Measurements from ENCODE around the gene MFSD6L.
A peak's percentile ranks its signal among the peaks of the same experiment; 100 is the strongest.

MFSD6L gene

DNA sequence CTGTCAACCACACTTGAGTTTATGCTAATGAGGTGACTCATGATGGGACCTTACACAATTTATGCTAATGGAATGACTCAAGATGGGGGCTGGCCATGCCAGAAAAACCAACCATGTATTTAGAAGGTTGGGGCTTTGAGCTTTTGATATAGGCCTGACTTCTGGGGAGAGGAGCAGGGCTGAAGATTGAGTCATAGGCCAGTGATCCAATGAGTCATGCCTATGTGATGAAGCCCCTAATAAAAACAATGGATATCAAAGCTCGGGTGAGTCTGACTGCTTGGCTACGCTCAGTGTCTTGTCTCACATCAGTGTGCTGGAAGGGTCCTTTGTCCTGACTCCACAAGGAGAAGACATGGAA is 7.3 kb downstream of the MFSD6L start:
- no peak for DNase-seq (ENCODE audit: low read depth)

DNA sequence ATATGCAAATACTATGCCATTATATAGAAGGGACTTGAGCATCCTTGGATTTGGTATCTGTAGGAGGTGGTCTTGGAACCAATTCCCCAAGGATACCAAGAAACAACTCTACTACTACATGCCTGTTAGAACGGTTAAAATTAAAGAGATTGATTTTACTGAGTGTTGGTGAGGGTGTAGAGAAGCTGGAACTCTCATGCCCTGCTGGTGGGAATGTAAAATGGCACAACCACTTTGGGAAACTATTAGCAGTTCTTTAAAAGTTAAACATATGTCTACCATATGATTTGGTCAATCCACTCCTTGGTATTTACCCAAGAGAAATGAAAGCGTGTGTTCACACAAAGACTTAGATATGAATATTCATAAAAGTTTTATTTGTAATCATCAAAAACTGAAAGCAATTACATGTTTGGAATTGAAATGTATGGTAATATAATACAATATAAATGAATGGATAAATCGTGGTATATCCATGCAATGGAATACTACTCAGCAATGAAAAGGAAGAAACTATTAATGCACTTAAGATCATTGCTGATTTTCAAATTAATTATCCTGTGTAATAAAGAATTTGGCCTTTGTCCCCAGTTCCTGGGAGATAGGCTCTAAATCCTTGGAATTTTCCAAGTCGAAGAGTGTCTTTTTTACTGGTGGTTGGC is 7.8 kb downstream of the MFSD6L start:
- DNase-seq (ENCODE audit: low read depth): no peak

DNA sequence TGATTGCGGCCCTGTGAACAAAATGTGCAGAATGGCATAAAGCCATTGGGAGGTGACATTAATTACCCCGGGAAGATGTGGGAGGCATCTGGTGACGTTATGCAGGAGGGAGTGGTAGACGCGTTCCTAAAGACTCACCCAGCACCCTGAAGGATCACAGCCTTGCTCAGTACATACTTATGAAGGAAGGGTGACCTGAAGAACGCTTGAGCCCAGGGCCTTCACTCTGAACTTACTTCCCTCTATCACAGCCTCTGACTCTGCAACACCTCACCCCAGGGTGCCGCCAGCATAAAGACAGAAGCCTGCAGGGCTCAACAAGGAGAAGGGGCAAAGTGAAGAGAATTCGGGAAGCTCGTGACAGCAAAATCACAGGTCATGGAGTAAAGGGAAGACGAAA is 9.4 kb downstream of the MFSD6L start:
- no peak for DNase-seq (ENCODE audit: low read depth)

DNA sequence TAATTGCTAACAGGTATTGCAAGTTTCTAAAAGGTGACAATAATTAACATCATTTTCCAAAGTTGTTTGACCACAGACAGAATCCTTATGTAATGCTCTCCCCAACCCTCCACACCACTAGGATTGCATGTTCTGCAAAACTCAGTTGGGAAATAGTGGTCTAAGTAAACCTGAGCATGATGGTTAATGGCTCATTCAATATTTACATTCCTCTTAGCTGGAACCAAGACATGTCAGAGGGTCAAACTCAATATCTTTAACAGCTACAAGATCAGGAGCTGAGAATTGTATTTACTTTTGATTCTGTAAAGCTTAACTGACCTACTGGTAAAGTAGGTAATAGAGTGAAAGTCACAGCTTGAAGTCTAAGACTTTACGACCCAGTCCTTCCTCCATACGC is 10.2 kb downstream of the MFSD6L start:
- DNase-seq (ENCODE audit: low read depth): no peak

DNA sequence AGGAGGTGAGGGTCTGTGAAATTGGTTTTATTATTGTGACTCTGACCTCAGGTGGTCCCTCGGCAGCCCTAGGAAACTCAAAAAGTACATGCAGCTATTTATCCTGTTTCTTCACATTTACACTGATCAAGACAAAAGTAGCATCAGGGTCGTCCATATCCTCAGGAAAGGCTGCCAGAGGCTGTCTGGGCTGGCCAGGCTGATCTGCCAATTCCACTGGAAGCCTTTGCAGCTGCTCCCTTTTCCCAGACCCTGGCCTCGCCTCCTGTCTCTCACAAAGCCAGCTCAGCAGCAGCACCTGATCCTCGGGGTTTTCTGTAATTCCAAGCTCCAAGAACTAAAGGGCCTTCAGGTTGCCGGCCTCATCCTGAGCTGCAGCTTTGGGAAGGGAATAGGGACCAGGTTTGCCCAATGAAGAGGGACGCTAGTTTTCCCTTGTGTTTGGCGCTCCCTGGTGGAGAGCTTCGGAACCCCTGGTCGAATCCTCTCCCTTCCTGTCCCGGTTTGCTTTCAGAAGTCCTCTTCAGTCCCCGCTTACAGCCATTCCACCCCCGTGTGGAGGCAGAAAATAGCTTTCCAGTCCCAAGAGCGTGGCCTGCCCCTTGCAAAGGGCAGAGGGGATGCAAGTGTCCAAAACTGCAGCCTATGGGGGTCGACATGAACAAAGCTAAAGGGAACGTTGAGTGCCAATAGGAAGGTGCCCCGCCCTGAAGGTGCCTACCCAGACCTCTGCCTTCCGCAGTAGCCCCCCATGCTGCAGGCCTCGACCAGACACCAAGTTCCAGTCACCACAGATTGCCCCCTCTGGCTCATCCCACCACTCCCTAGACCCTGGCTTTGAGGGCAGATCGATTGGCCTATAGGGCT is 13.4 kb downstream of the MFSD6L start:
- DNase-seq (ENCODE audit: low read depth): peak; percentile 36

DNA sequence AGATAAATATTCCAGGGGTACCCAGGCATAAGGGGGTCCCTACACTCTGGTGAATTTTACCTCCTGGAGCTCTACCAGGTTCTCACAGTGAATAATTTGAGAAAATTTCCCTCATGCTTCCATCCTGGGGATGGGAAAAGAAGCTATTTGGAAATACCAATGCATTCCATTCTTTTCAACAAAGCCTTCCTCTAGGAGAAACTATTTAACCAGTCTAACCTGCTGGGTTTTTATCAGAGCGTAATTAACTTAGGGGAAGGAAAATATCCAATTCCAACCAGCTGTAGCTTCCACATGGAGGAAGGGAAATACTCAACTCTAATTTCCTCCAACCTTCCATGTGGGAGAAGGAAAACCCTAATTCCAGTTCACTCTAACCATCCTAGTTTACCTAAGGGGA is 17.0 kb downstream of the MFSD6L start:
- no peak for DNase-seq (ENCODE audit: low read depth)

DNA sequence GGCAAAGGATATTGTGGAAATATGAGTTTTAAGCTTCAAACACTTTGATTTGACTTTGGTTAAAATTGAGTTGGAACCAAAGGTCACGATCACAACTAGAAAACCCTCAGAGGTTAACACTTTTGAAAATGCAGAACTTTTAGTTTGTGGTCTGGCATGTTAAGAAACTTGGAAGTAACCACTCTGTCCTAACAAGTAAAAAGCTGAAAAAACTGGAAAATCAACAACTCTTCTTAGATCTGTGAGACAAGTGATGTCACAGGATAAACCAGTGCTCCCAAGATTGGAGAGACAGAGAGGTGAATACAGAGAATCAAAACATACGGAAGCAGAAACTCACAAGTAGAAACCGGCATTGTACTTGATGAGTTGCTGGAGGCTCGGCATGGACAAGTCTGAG is 17.4 kb downstream of the MFSD6L start:
- DNase-seq (ENCODE audit: low read depth): no peak

DNA sequence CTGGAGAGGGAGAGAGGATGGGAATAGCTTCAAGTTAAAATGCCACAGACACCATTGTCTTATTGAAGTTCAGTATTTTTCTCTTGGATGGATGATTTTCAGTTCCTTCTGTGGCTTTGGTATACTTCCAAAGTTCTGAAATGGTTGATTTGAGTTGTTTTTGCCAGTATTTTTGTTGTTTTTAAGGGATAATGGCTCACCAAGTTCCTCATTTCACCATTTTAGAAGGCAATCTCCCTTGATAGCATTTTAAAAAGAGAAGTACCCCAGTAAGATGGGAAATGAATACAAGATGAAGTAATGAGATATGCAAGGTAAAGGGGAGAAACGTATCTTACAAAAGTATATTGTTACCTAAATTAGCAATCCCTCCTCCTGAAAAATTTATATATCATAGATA is 22.3 kb downstream of the MFSD6L start:
- no peak for DNase-seq (ENCODE audit: low read depth)

DNA sequence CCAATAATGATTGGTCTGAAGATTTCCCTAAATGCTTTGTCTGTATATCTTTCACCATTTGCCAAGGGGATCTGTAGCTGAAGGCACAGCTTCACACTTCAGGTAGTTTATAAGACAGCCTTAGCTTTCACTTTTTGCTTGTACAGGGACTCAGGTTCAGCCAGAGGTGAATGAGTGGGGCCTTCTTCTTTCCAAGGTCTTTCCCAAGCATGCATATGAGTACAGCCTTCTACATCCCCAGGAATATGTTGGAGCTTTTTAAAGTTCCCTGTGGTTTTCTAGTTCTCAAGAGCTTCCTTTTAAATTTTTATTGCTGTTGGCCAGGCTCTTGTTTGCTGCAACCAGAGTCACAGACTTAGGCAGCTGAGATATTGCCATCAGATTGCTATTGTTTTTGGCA is 22.9 kb downstream of the MFSD6L start:
- DNase-seq (ENCODE audit: low read depth): no peak

DNA sequence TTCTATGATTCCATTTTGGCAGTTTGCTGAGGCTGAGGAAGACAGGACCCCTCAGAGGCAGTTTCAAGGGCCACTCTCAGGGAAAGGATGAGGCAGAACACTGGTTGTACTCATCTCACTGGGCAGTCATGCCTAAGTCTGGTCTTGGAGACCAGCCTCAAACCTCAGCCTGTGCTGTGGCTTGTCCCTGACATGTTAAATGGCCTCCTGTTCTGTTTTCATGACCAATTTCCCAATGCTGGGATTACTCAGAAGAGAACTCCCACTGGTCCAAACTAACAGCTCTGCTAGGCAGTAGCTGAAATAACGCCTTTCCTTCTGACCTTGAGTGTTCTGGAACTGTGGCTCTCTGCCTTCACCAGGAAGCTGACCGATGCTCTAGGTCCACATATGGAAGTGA is 32.4 kb downstream of the MFSD6L start:
- DNase-seq (ENCODE audit: low read depth): no peak

DNA sequence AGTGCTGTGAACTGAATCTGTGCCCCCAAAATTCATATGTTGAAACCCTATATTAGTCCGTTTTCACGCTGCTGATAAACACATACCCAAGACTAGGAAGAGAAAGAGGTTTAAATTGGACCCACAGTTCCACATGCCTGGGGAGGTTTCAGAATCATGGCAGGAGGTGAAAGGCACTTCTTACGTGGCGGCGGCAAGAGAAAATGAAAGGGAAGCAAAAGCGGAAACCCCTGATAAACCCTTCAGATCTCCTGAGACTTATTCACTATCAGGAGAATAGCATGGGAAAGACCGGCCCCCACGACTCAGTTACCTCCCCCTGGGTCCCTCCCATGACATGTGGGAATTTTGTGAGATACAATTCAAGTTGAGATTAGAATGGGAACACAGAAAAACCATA is 37.2 kb downstream of the MFSD6L start:
- DNase-seq (ENCODE audit: low read depth): no peak

DNA sequence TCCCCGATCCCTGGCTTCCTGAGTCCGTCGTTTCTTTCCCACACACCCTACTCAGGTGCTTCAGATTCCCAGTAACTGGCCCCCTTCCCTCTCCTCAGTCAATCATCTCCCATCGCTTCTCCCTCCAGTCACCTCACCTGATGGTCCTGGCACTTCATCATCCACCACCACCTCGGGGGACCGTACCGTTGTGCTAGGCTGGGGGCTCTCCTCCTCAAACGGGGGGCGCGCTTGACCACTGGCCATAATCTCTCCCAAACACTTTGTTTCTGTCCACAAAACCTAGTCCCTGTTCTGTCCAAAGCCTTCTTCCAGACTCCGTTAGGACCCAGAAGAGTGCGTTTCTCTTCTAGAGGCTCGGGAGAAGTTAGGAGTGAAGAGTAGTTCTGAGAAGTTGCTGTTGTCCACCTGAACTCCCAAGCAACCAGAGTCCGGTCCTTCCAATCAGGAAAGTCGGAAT is 41.0 kb downstream of the MFSD6L start, which contains the start of gene SPDYE4:
Gene SPDYE4, minus strand, starts transcription at position 410 of the 460 bp plus-strand sequence. Its CDS starts 164 bp downstream, at position 246.
- no peak for DNase-seq (ENCODE audit: low read depth)

DNA sequence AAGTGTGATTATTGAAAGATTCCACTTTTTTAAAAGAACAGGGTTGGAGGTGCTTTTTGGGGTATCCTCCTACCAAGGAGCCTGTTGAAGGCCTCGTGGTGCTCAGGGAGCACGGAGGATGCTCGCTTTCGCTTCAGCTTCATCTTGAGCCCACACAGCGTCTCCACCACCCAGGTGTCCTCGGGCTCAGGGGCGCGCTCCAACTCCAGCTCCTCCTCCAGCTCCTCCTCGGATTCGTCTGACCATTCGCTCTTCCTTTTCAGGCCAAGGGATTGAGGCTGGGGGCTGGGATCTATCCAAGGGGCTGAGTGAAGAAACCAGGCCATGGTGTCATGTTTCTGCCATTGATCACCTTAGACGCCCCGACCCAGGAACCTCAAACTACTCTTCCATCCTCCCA is 42.0 kb downstream of the MFSD6L start:
- no peak for DNase-seq (ENCODE audit: low read depth)

DNA sequence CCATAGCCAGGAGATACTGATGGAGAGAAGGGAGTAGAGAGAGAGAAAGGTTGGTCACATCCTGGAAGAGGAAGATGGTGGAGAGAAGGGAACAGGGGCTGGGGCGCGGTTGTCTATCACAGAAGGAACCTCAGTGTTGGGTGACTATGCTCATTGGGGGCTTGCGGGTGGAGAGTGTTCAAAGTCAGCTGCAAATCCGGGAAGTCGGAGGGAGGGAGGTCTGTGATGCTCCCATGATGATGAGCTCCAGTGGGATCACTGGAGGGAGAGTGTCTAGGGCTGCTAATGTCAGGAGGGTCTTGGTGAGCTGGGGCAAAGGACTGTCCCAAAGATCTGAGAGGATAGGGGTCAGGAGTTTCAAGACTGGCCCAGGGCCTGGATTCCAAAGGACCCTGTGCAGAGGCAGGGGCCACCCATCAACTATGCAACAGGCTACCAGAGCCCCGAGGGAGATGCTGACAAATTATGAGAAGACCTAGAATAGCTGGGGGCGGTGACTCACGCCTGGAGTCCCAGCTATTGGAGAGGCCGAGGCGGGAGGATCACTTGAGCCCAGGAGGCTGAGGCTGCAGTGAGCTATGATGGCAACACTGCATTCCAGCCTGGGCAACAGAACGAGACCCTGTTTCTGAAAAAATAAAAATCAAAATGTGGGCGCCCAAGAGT is 43.4 kb downstream of the MFSD6L start:
- no peak for DNase-seq (ENCODE audit: low read depth)

DNA sequence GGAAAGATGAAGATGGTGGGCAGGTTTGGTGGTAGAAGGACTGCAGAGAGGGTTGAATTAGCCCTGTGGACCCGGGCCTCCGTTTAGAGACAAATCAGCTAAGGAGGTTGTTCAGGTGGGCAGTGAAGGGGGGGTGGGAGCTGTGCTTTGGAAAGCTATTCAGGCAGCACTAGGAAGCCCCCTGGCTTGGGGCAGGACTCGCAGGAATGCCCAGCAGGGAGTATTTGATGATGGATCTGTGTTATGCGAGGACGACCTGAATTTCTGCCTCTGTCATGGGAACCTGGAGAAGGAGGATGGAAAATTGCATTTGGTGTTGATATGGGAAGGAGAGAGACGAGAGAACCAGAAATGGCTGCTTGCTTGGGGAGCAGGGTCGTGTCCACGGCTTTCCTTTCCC is 44.3 kb downstream of the MFSD6L start:
- DNase-seq (ENCODE audit: low read depth): no peak

DNA sequence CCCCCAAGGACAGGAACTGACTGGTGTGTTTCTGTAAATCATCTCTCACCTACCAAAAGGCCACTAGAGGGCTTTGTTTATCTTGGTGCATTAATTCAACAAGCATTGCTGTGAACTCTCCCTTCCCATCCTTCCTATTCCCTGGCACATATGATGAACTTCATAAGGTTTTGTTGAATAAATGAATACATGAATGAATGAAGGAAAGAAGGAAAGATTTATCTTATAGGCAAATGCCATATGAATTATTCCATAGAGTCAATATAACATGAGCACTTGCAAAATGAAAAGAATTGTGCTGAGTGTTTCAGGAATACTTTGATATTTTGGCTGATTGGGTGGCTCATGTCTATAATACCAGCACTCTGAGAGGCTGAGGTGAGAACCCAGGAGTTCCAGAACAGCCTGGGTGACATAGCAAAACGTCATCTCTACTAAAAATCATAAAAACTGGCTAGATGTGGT is 45.2 kb downstream of the MFSD6L start:
- DNase-seq (ENCODE audit: low read depth): no peak

DNA sequence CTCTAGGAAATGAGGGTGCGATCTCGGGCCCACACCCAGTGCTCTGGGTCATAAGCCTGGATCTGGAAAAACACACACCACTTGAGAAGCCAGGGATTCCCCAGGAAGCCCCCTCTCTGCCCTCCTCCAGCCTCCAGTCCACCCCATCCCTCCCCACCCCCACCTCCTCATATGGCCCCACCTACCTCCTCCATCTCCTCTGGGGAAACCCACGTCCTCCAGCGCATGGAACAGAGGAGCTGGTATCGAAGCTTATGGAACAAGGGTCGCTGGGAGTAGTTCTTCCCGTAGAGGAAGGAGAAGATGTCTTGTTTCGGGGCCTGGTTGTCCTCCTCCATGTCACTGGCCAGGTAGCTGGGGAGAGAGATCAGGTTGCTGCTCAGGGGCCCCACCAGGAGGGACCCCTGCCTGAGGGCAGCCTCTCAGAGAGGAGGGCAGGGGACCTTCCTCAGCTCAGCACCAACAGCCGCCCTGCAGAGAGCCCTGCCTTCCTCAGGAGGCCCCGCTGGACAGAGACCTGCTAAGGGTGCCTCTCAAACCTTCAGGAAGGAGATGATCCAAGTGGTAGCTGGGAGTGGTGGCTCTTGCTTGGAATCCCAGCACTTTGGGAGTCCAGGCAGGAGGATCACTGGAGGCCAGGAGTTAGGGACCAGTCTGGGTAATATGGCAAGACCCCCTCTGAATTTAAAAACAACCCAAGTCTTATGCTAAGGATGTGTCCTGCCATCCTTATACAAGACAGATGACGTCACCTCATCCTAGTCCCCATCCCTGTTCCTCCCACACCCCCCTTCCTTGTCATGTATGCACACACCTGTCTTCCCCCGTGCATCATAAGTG is 45.8 kb downstream of the MFSD6L start:
- DNase-seq (ENCODE audit: low read depth): no peak

DNA sequence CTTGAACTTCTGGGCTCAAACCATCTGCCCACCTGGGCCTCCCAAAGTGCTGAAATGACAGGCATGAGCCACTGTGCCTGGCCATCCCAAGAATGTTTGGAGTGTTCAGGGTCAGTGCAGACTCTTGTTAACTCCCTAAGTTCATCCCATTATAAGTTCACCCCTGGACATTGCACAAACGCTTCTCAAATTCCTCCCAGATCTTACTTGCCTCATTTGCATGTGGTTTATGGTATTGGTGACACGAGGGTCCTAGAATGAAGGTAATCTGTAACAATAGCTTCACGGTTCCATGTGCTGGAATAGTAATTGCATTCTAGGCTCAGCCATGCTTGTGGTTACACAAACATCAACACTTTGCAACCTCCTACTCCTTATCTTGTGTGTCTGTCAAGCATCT is 49.5 kb downstream of the MFSD6L start:
- DNase-seq (ENCODE audit: low read depth): no peak

DNA sequence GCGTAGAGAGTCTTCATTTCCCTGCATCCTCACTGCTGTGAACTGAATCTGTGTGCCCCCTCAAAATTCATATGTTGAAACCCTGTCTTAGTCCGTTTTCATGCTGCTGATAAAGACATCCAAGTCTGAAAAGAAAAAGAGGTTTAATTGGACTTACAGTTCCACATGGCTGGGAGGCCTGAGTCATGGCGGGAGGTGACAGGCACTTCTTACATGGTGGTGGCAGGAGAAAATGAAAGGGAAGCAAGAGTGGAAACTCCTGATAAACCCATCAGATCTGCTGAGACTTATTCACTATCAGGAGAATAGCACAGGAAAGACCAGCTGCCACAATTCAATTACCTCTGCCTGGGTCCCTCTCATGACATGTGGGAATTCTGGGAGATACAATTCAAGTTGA is 51.4 kb downstream of the MFSD6L start:
- DNase-seq (ENCODE audit: low read depth): no peak

Data from stimulated activated CD8-positive, alpha-beta memory T cell treated with anti-CD3 and anti-CD28 coated beads, Interleukin-12 subunit alpha, Interleukin-12 subunit beta, amount 100 ng/mL, for 4 hours (primary cell).